ENCODE results near the gene BLTP3B. TPM values are rescaled to one million over a fixed set of nuclear protein-coding genes. Genes with fewer than 3 reads are reported as not detected.
"Not testable (repeated sequence)": the region's sequence is repeated elsewhere in the genome, so short reads cannot be mapped to it uniquely, and the experiment has no call there.

BLTP3B gene, protein sequence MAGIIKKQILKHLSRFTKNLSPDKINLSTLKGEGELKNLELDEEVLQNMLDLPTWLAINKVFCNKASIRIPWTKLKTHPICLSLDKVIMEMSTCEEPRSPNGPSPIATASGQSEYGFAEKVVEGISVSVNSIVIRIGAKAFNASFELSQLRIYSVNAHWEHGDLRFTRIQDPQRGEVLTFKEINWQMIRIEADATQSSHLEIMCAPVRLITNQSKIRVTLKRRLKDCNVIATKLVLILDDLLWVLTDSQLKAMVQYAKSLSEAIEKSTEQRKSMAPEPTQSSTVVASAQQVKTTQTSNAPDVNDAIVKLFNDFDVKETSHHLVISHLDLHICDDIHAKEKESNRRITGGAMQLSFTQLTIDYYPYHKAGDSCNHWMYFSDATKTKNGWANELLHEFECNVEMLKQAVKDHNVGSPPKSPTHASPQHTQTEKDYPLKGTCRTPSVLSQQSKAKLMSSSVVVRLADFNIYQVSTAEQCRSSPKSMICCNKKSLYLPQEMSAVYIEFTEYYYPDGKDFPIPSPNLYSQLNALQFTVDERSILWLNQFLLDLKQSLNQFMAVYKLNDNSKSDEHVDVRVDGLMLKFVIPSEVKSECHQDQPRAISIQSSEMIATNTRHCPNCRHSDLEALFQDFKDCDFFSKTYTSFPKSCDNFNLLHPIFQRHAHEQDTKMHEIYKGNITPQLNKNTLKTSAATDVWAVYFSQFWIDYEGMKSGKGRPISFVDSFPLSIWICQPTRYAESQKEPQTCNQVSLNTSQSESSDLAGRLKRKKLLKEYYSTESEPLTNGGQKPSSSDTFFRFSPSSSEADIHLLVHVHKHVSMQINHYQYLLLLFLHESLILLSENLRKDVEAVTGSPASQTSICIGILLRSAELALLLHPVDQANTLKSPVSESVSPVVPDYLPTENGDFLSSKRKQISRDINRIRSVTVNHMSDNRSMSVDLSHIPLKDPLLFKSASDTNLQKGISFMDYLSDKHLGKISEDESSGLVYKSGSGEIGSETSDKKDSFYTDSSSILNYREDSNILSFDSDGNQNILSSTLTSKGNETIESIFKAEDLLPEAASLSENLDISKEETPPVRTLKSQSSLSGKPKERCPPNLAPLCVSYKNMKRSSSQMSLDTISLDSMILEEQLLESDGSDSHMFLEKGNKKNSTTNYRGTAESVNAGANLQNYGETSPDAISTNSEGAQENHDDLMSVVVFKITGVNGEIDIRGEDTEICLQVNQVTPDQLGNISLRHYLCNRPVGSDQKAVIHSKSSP (N-terminal part only)
- 72.6 and 74.6 TPM in 2 replicates for total RNA-seq

DNA sequence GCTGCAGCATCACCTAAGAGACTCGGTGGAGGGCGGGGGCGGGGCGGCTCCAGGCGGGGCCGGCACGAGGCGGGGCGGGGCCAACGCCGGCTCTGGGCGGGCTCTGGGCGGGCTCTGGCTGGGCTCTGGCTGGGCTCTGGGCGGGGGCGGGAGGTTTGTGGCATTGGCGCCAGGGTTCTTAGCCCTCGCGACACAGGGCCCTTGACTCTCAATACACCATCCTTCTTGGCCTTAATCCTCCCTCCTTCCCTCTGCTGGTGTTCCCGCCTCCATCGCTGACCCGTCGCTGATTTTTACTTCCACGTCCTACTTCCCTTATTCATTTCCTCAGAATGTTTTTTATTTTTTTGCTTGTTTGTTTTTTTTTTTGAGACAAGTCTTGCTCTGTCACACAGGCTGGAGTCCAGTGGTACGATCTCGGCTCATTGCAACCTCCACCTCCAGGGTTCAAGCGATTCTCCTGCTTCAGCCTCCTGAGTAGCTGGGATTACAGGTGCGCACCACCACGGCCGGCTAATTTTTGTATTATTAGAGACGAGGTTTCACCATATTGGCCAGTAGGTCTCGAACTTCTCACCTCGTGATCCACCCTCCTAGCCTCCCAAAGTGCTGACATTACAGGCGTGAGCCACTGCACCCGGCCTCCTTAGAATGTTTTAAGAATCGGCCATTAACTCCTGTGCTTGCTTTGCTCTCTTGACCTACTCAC, at the start of gene BLTP3B:
Gene BLTP3B (minus strand): TSS at position 24 of the 709 bp plus-strand sequence. CDS start 239 bp downstream, outside the sequence.
- Mint-ChIP-seq H3K27me3 (ENCODE audit: insufficient read depth) (no peaks in the 10 kb centered on the region), H3K9me3 (no peaks in the 10 kb centered on the region), H3K36me3 (ENCODE audit: low read depth) (peaks cover 14% of the 10 kb centered on the region), H3K4me3 (peak within 1 kb of the TSS; percentile 94), H3K4me1 (ENCODE audit: low read depth) (peaks cover 44% of the 10 kb centered on the region), H3K27ac (peak within 1 kb of the TSS; percentile 96)
- intact Hi-C loops (cut with micrococcal nuclease), result loop anchor here (1.0 to 5.0 kb wide), 7 partner anchors 21 to 1641 kb away; partner anchors contain the start of genes DEPDC4, GAS2L3, SCYL2 and SLC25A3
- peak; percentile 80 for DNase-seq (ENCODE audit: low spot score)

DNA sequence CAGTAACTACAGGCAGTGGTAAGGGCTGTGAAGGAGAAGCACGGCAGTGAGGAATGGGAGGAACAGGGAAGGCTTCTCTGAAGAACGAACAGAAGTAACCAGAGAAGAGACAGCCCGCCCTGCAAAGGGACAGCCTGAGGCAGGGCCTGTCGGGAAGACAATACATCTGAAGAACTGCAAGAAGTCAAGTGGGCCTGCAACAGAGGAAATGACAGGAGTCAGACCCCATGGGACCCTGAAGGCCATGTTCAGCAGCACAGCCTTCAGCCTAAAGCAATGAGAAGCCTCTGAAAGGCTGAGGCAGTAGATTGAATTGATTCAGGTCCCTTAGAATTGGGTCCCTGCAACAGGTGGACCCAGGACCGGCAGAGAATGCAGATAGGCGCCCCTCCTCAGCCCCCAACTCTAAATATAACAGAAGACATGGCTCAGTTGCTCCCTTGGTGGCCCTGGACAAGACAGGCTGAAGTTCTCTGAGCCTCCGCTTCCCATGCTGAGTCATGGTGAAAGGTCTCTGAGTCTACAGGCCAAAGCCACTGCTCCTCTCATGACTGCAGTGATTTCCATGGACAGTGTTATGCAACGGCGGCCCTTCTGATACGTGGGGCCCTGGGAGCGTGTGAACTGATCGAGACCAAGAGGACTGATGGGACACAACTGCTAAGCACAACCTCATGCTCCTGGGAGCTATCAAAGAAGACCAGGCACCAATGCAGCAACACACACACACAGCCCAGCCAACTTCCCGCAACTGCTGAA, 47.1 kb upstream of the BLTP3B start:
- intact Hi-C loops (cut with micrococcal nuclease), result no loop called here
- Mint-ChIP-seq H3K4me1 (ENCODE audit: low read depth) (peaks cover 26% of the 10 kb centered on the region), H3K9me3 (no peaks in the 10 kb centered on the region), H3K4me3 (no peak overlapping the region), H3K36me3 (ENCODE audit: low read depth) (peaks cover 21% of the 10 kb centered on the region), H3K27me3 (ENCODE audit: insufficient read depth) (no peaks in the 10 kb centered on the region), H3K27ac (no peak overlapping the region)
- no peak for DNase-seq (ENCODE audit: low spot score)

DNA sequence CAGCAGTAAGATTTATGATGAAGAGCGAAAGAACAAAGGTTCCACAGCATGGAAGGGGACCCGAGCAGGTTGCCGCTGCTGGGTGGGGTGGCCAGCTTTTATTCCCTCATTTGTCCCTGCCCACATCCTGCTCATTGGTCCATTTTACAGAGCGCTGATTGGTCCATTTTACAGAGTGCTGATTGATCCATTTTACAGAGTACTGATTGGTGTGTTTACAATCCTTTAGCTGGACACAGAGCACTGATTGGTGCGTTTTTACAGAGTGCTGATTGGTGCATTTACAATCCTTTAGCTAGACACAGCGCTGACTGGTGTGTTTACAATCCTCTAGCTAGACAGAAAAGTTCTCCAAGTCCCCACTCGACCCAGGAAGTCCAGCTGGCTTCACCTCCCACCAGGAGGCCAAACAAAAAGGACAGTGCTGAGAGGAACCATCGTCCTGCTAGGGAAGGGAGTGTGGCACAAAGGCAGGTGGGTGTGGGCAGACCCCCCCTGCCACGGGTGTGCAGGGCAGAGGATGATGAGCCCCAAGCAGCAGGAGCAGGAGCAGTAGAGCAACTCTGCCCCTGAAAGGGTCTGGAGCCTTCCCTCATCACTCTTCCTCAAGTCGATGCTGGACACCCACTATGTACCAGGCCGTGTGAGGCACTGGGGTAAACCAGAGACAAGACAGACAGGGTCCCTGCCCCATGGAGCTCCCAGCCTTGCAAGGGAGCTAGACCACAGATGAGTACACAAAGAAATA, 46.4 kb upstream of the BLTP3B start:
- H3K27me3 Mint-ChIP-seq (ENCODE audit: insufficient read depth); DNase-seq (ENCODE audit: low spot score); H3K4me3 Mint-ChIP-seq; intact Hi-C loops (cut with micrococcal nuclease); H3K27ac Mint-ChIP-seq; H3K9me3 Mint-ChIP-seq: not testable (repeated sequence)
- Mint-ChIP-seq H3K4me1 (ENCODE audit: low read depth) (peaks cover 33% of the 10 kb centered on the region), H3K36me3 (ENCODE audit: low read depth) (peaks cover 16% of the 10 kb centered on the region)

DNA sequence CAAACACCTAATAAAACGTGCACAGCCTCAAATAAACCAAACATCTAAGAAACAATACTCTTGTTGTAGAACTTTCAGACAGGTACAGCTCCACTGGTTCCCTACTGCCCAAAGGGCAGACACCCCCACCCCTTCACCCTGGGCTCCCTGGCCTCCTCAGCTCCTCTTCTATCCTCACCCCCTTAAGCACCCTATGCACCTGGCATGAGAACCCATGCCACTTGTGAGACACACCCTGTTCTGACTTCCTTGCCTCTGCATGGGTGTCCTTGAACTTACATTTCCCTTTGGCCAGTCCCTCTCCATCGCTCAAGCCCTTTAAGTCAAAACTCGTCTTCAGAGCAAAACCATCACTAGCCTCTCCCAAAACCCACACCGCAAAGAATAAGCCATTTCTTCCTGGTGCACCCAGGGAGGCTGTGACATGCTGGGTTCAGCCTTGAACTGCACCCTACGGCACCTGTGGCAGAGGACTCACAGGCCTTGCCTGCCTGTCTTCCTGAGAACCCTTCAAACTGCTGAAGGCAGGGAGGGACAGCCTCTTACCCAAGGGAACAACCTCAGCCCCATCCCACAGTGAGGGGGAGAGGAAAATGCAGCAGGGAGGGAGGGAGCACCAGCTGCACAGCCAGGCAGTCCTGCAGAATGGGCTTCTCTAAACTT, 45.3 kb upstream of the BLTP3B start:
- H3K9me3 Mint-ChIP-seq, result no peaks in the 10 kb centered on the region
- intact Hi-C loops (cut with micrococcal nuclease), result no loop called here
- peaks cover 38% of the 10 kb centered on the region for H3K4me1 Mint-ChIP-seq (ENCODE audit: low read depth)
- H3K27me3 Mint-ChIP-seq (ENCODE audit: insufficient read depth), result no peaks in the 10 kb centered on the region
- H3K4me3 Mint-ChIP-seq, result no peak overlapping the region
- H3K27ac Mint-ChIP-seq, result no peak overlapping the region
- no peak for DNase-seq (ENCODE audit: low spot score)
- peaks cover 16% of the 10 kb centered on the region for H3K36me3 Mint-ChIP-seq (ENCODE audit: low read depth)

DNA sequence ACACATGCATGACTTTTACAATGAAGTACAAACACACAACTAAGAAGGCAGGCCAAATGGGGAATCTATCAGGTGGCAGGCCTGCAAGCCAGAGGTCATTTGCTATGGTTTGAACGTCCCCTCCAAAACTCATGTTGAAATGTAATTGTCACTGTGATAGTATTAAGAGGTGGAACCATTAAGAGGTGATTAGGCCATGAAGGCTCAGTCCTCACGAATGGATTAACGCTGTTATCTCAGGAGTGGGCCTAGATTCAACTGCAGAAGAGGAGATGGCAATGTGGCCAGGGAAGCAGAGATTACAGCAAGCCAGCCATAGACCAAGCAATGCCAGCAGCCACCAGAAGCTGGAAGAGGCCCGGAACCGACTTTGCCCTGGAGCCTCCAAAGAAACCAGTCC, 44.4 kb upstream of the BLTP3B start:
- DNase-seq (ENCODE audit: low spot score), result no peak
- H3K27me3 Mint-ChIP-seq (ENCODE audit: insufficient read depth), result no peaks in the 10 kb centered on the region
- H3K27ac Mint-ChIP-seq, result no peak overlapping the region
- peaks cover 41% of the 10 kb centered on the region for H3K4me1 Mint-ChIP-seq (ENCODE audit: low read depth)
- intact Hi-C loops (cut with micrococcal nuclease), result no loop called here
- H3K4me3 Mint-ChIP-seq, result no peak overlapping the region
- peaks cover 15% of the 10 kb centered on the region for H3K36me3 Mint-ChIP-seq (ENCODE audit: low read depth)
- H3K9me3 Mint-ChIP-seq, result no peaks in the 10 kb centered on the region

DNA sequence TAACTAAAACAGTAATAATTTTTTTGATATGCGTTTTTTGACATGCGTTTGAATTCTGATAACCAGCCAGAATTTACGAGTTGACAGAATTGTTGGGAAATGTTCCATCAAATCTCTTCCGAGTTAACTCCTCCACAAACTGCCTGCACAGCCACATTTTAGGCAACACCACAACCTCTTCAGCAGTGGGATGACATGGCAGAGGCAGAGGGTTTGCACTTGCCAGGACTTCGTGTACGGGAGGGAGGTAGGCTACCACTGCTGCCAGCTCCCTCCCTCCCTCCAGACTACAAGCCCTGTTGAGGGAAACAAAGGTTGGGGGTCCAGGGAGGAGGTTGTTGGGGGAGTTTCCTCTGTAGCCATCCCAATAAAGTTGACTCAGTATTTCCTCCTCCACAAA, 43.4 kb upstream of the BLTP3B start:
- intact Hi-C loops (cut with micrococcal nuclease), result no loop called here
- H3K27ac Mint-ChIP-seq, result no peak overlapping the region
- peaks cover 11% of the 10 kb centered on the region for H3K36me3 Mint-ChIP-seq (ENCODE audit: low read depth)
- no peak for DNase-seq (ENCODE audit: low spot score)
- no peak overlapping the region for H3K4me3 Mint-ChIP-seq
- H3K27me3 Mint-ChIP-seq (ENCODE audit: insufficient read depth), result no peaks in the 10 kb centered on the region
- H3K4me1 Mint-ChIP-seq (ENCODE audit: low read depth), result peaks cover 36% of the 10 kb centered on the region
- no peaks in the 10 kb centered on the region for H3K9me3 Mint-ChIP-seq

DNA sequence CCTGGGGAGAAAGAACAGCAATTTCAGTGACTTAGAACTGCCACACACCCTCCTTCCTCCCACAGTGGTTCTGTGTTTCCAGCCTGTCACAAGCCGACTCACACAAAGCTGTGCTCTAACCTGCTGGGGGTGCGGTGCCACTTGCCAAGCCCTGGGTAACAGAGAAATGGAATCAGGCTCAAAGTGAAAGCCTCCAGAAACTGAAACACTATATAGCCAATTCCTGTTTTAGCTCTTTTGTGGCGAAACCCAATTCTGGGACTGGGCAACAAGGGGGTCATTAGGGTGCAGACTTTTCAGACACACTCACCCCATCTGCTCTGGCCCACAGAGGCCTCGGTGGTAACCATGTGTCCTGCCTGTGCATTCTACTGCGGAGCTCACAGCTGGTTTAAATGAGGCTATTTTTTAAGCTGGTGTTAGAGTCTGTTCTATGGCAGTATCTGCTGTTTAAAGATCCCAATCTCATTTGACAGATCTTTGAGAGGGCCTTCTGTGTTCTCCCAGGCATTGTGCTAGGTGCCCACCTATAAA, 42.8 kb upstream of the BLTP3B start:
- Mint-ChIP-seq H3K9me3 (no peaks in the 10 kb centered on the region), H3K4me3 (no peak overlapping the region), H3K4me1 (ENCODE audit: low read depth) (peaks cover 42% of the 10 kb centered on the region), H3K27ac (no peak overlapping the region), H3K27me3 (ENCODE audit: insufficient read depth) (no peaks in the 10 kb centered on the region), H3K36me3 (ENCODE audit: low read depth) (peaks cover 17% of the 10 kb centered on the region)
- intact Hi-C loops (cut with micrococcal nuclease), result loop anchor here (1.0 kb wide), 1 partner anchor 14 kb away; no protein-coding TSS in a partner anchor
- DNase-seq (ENCODE audit: low spot score), result no peak

DNA sequence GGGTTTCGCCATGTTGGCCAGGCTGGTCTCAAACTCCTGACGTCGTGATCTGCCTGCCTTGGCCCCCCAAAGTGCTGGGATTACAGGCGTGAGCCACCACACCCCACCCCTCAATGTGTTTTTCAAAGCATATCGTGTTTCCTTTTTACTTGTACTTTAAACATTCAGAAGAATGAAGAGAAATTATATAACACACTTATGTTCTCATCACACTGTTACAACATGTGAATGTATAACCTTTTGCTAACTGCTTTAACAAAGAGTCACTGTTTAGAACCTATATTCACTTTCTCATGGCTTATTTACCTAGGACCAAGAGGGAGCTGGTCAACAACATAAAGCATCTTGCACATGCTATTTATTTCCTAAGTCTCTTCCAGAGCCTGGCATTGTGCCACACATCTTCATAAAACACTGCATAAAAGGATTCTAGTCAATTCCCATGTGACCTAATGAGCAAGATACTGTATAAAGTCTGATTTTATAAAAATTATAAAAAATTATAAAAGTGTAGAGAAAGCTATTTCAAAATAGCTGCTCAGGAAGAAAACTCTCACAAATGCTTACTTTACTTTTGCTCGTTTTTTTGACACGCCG, 42.0 kb upstream of the BLTP3B start:
- Mint-ChIP-seq H3K27ac (no peak overlapping the region), H3K4me1 (ENCODE audit: low read depth) (peaks cover 44% of the 10 kb centered on the region), H3K9me3 (no peaks in the 10 kb centered on the region), H3K27me3 (ENCODE audit: insufficient read depth) (no peaks in the 10 kb centered on the region), H3K36me3 (ENCODE audit: low read depth) (peaks cover 17% of the 10 kb centered on the region), H3K4me3 (no peak overlapping the region)
- DNase-seq (ENCODE audit: low spot score), result no peak
- intact Hi-C loops (cut with micrococcal nuclease), result loop anchor here (1.0 to 5.0 kb wide), 2 partner anchors 15 to 42 kb away; partner anchors contain the start of gene BLTP3B

DNA sequence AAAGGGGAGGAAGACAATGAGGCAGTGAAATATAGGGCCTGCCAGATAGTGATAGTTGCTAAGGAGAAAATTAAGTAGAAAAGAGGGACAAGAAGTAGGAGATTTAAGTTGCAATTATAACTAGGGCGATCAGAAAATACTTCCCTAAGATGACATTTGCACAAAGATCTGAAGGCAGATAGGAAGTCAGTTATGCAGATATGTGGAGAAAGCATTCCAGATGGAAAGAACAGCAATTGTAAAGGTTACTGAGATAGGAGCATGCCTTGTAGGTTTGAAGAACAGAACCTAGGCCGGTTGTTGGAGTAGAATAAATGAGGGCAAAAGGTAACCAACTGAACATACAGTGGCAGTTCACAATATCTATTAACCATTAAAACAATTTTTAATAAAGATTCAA, 36.6 kb upstream of the BLTP3B start:
- Mint-ChIP-seq H3K4me1 (ENCODE audit: low read depth) (peaks cover 19% of the 10 kb centered on the region), H3K27ac (no peak overlapping the region), H3K4me3 (no peak overlapping the region), H3K36me3 (ENCODE audit: low read depth) (peaks cover 19% of the 10 kb centered on the region), H3K27me3 (ENCODE audit: insufficient read depth) (no peaks in the 10 kb centered on the region), H3K9me3 (no peaks in the 10 kb centered on the region)
- intact Hi-C loops (cut with micrococcal nuclease), result no loop called here
- no peak for DNase-seq (ENCODE audit: low spot score)

DNA sequence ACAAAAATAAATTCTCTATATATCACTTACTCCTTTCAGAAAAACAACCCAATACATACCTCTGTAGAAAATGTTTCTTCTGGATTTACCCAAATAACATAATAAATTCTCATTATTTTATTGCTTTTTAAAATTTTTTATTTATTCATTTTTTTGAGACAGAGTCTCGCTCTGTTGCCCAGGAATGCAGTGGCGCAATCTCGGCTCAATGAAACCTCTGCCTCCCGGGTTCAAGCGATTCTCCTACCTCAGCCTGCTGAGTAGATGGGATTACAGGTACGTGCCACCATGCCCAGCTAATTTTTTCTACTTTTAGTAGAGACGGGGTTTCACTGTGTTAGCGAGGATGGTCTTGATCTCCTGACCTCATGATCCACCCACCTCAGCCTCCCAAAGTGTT, 33.8 kb upstream of the BLTP3B start:
- DNase-seq (ENCODE audit: low spot score); H3K27ac Mint-ChIP-seq; intact Hi-C loops (cut with micrococcal nuclease); H3K9me3 Mint-ChIP-seq; H3K27me3 Mint-ChIP-seq (ENCODE audit: insufficient read depth); H3K4me3 Mint-ChIP-seq; H3K4me1 Mint-ChIP-seq (ENCODE audit: low read depth): not testable (repeated sequence)
- peaks cover 17% of the 10 kb centered on the region for H3K36me3 Mint-ChIP-seq (ENCODE audit: low read depth)
